Measurements from ENCODE around the gene CCDC188. TPM values are rescaled to one million over a fixed set of nuclear protein-coding genes. Genes with fewer than 3 reads are reported as not detected.
"Not testable (repeated sequence)": the region's sequence is repeated elsewhere in the genome, so short reads cannot be mapped to it uniquely, and the experiment has no call there.

CCDC188 gene
- total RNA-seq, 1 experiment from 2014 or later: not detected

GRCh38 chr22:20174785-20175596 is 24.1 kb upstream of the CCDC188 start:
- DNase-seq (ENCODE audit: low read depth): no peak
- in situ Hi-C loops (cut with HindIII; ENCODE audit: low pct_unique_long_range_greater_than_20kb, low sequenced_read_pairs): no loop called here

GRCh38 chr22:20173772-20174171 is 22.9 kb upstream of the CCDC188 start:
- DNase-seq (ENCODE audit: low read depth): no peak
- in situ Hi-C loops (cut with HindIII; ENCODE audit: low pct_unique_long_range_greater_than_20kb, low sequenced_read_pairs): no loop called here

GRCh38 chr22:20173246-20173645 is 22.4 kb upstream of the CCDC188 start:
- in situ Hi-C loops (cut with HindIII; ENCODE audit: low pct_unique_long_range_greater_than_20kb, low sequenced_read_pairs): no loop called here
- no peak for DNase-seq (ENCODE audit: low read depth)

- DNase-seq (ENCODE audit: low read depth): no peak
- in situ Hi-C loops (cut with HindIII; ENCODE audit: low pct_unique_long_range_greater_than_20kb, low sequenced_read_pairs): no loop called here
Observed at GRCh38 chr22:20172141-20172613, 21.3 kb upstream of the CCDC188 start.

GRCh38 chr22:20171288-20172140 is 20.7 kb upstream of the CCDC188 start:
- in situ Hi-C loops (cut with HindIII; ENCODE audit: low pct_unique_long_range_greater_than_20kb, low sequenced_read_pairs): no loop called here
- no peak for DNase-seq (ENCODE audit: low read depth)

GRCh38 chr22:20170170-20170569 is 19.3 kb upstream of the CCDC188 start:
- no peak for DNase-seq (ENCODE audit: low read depth)
- in situ Hi-C loops (cut with HindIII; ENCODE audit: low pct_unique_long_range_greater_than_20kb, low sequenced_read_pairs): no loop called here

- DNase-seq (ENCODE audit: low read depth): no peak
- in situ Hi-C loops (cut with HindIII; ENCODE audit: low pct_unique_long_range_greater_than_20kb, low sequenced_read_pairs): no loop called here
Observed at GRCh38 chr22:20169253-20169822, 18.5 kb upstream of the CCDC188 start.

GRCh38 chr22:20167643-20168322 is 16.9 kb upstream of the CCDC188 start:
- in situ Hi-C loops (cut with HindIII; ENCODE audit: low pct_unique_long_range_greater_than_20kb, low sequenced_read_pairs): no loop called here
- no peak for DNase-seq (ENCODE audit: low read depth)

GRCh38 chr22:20166703-20167102 is 15.8 kb upstream of the CCDC188 start:
- in situ Hi-C loops (cut with HindIII; ENCODE audit: low pct_unique_long_range_greater_than_20kb, low sequenced_read_pairs): no loop called here

GRCh38 chr22:20165913-20166312 is 15.1 kb upstream of the CCDC188 start:
- DNase-seq (ENCODE audit: low read depth): no peak
- in situ Hi-C loops (cut with HindIII; ENCODE audit: low pct_unique_long_range_greater_than_20kb, low sequenced_read_pairs): no loop called here

More at GRCh38 chr22:20166703-20167102, 15.8 kb upstream of the CCDC188 start:
- no peak for DNase-seq (ENCODE audit: low read depth)

GRCh38 chr22:20165421-20165820 is 14.6 kb upstream of the CCDC188 start:
- DNase-seq (ENCODE audit: low read depth): no peak
- in situ Hi-C loops (cut with HindIII; ENCODE audit: low pct_unique_long_range_greater_than_20kb, low sequenced_read_pairs): no loop called here

GRCh38 chr22:20164863-20165262 is 14.0 kb upstream of the CCDC188 start:
- DNase-seq (ENCODE audit: low read depth): no peak
- in situ Hi-C loops (cut with HindIII; ENCODE audit: low pct_unique_long_range_greater_than_20kb, low sequenced_read_pairs): no loop called here

- no peak for DNase-seq (ENCODE audit: low read depth)
- in situ Hi-C loops (cut with HindIII; ENCODE audit: low pct_unique_long_range_greater_than_20kb, low sequenced_read_pairs): no loop called here
Observed at GRCh38 chr22:20160041-20160440, 9.2 kb upstream of the CCDC188 start.

GRCh38 chr22:20159531-20159930 is 8.7 kb upstream of the CCDC188 start:
- in situ Hi-C loops (cut with HindIII; ENCODE audit: low pct_unique_long_range_greater_than_20kb, low sequenced_read_pairs); DNase-seq (ENCODE audit: low read depth): not testable (repeated sequence)

- in situ Hi-C loops (cut with HindIII; ENCODE audit: low pct_unique_long_range_greater_than_20kb, low sequenced_read_pairs): no loop called here
- DNase-seq (ENCODE audit: low read depth): no peak
Observed at GRCh38 chr22:20159076-20159475, 8.2 kb upstream of the CCDC188 start.

GRCh38 chr22:20158391-20159036 is 7.7 kb upstream of the CCDC188 start:
- no peak for DNase-seq (ENCODE audit: low read depth)
- in situ Hi-C loops (cut with HindIII; ENCODE audit: low pct_unique_long_range_greater_than_20kb, low sequenced_read_pairs): no loop called here

GRCh38 chr22:20157430-20158183 is 6.8 kb upstream of the CCDC188 start:
- DNase-seq (ENCODE audit: low read depth): no peak
- in situ Hi-C loops (cut with HindIII; ENCODE audit: low pct_unique_long_range_greater_than_20kb, low sequenced_read_pairs): no loop called here

Measured in Caki2 (cell line).